Epithelial cell of proximal tubule (primary cell): Measurements from ENCODE around the gene PRKCE. TPM values are rescaled to one million over a fixed set of nuclear protein-coding genes. Genes with fewer than 3 reads are reported as not detected.

Source experiments
- DNase-seq: peaks from one replicate; pipeline ENCODE4 v3.0.0-alpha.2; 2011; ENCODE audit warnings: low read depth
- H3K4me3 ChIP-seq: 2 replicates; pipeline ENCODE4 v1.5.1; 2011; ENCODE audit warnings: low read depth, mild to moderate bottlenecking, low read length
- CTCF ChIP-seq: conservative IDR thresholded peaks from 2 replicates; pipeline ENCODE4 v1.5.1; 2012; ENCODE audit warnings: low read depth, mild to moderate bottlenecking, low read length
- total RNA-seq: library from RNA; depleted of rRNA; stranded (reverse); fragments of >200 nt; gene quantifications from 2 replicates; pipeline ENCODE4 v1.2.3, GENCODE V29; 2015

Gene PRKCE
- total RNA-seq, 1 donor from 2014 or later = 2.5 TPM

GRCh38 chr2:45883603-45884000 lies 232.1 kb downstream of the PRKCE start:
- no peak for TF ChIP-seq CTCF
- no peak overlapping the region for H3K4me3 ChIP-seq
- DNase-seq = no peak

DNA sequence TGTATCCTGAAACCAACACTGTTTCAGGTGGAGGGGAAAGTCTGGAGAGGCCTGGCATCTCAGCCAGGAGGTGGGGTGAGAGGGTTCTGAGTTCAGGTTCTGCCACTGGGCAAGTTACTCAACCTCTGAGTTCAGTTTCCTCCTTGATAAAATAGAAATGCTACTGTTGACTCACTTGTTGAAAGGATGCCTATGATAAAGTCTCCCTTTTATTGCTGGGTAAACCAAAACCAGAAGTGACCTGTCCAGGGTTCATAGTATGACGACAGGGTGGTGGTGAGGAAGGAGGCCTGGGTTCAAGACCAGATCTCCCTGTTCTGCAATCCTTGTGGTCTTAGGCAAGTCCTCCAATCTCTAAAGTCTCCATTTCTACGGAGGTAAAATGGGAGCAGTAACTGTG lies 232.7 kb downstream of the PRKCE start:
- no peak for TF ChIP-seq CTCF
- H3K4me3 ChIP-seq = no peak overlapping the region
- DNase-seq = no peak

DNA sequence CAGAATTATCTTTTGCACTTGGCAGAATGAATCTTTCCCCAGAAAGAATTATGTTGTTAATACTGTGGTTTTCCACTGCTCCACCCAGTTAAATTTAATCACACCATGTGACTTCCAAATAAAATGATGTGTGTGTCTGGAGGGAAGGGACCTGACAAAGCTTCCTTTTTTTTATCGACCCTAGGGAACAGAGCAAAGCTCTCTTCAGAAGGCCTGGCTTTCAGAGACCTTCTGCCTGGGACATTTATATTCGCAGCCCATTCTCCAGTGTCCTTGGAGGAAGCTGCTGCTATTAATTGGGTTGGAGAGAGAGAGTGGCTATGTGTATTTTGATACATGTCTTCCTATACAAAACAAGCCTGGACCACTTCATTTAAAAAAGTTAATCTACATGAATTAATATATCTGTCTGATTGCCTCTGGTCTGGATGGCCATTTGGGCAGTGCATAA lies 233.7 kb downstream of the PRKCE start:
- no peak overlapping the region for H3K4me3 ChIP-seq
- DNase-seq = no peak
- no peak for TF ChIP-seq CTCF

DNA sequence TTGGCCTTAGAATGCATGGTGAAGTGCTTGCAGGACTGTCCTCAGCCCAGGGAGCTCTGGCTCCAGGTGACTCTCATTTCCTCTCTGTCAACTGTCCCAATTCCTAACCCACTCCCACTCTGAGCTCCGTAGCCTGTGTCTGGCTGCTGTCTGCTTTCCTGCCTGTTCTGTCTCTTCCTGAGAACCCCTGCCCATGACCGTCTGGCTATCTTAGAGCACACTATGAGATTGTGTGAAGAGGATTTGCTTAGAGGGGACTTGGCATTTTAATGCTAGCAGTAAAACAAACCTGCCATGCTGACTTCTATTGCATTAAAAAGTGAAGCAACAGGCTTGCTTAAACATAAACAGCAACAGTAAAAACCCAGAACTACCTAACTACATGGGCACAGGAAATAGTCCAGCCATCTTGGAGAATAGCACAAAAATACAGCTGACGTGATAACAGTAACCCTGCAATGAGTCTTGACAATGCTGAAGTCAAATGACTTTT lies 234.7 kb downstream of the PRKCE start:
- no peak overlapping the region for H3K4me3 ChIP-seq
- no peak for TF ChIP-seq CTCF
- no peak for DNase-seq

GRCh38 chr2:45888167-45888566 lies 236.7 kb downstream of the PRKCE start:
- H3K4me3 ChIP-seq = no peak overlapping the region
- DNase-seq = no peak
- TF ChIP-seq CTCF = no peak

DNA sequence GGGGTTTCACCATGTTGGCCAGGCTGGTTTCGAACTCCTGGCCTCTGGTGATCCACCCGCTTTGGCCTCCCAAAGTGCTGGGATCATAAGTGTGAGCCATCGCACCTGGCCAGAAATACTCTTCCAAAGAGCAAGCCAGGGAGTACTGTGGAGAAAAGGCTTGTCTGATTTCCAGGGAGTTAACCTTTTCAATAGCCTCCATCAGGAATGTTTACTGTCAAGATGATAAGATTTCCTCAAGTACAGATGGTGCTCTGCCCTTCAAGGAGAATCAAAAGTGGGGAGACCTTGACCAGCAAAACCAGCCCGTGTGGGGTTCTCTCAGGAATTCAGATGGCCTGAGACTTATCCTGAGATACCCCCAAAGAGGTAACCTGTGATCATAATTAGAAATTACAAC lies 237.2 kb downstream of the PRKCE start:
- no peak overlapping the region for H3K4me3 ChIP-seq
- TF ChIP-seq CTCF = no peak
- DNase-seq = no peak

GRCh38 chr2:45889053-45889452 lies 237.6 kb downstream of the PRKCE start:
- H3K4me3 ChIP-seq = no peak overlapping the region
- no peak for DNase-seq
- peak; percentile 16 for TF ChIP-seq CTCF
